NCI-H2107 treated with DMSO at 0.1 percent for 48 hours (cell line): ENCODE data around the gene CRTC1.

Experiments used
- DNase-seq: peaks from one replicate; lab custom pipeline; 2025; ENCODE audit not compliant: unreplicated experiment; lab: John Stamatoyannopoulos, UW

Gene CRTC1

GRCh38 chr19:18765224-18765623, 81.7 kb downstream of the CRTC1 start:
- DNase-seq = peak; percentile 86

- no peak for DNase-seq
Observed at GRCh38 chr19:18768046-18768771, 84.7 kb downstream of the CRTC1 start.

- no peak for DNase-seq
Observed at GRCh38 chr19:18768997-18769891, 85.8 kb downstream of the CRTC1 start.

- no peak for DNase-seq
Observed at GRCh38 chr19:18769989-18770528, 86.6 kb downstream of the CRTC1 start.

- no peak for DNase-seq
Observed at GRCh38 chr19:18770663-18771327, 87.3 kb downstream of the CRTC1 start.

- DNase-seq = no peak
Observed at GRCh38 chr19:18771328-18772242, 88.1 kb downstream of the CRTC1 start.

- no peak for DNase-seq
Observed at GRCh38 chr19:18772620-18773587, 89.4 kb downstream of the CRTC1 start.

GRCh38 chr19:18773682-18774081, 90.2 kb downstream of the CRTC1 start:
- no peak for DNase-seq

GRCh38 chr19:18774107-18774506, 90.6 kb downstream of the CRTC1 start:
- no peak for DNase-seq

GRCh38 chr19:18774782-18775444, 91.4 kb downstream of the CRTC1 start:
- no peak for DNase-seq

GRCh38 chr19:18775586-18776287, 92.3 kb downstream of the CRTC1 start:
- DNase-seq = no peak

GRCh38 chr19:18776288-18776594, 92.8 kb downstream of the CRTC1 start:
- no peak for DNase-seq

GRCh38 chr19:18776736-18777135, 93.3 kb downstream of the CRTC1 start:
- no peak for DNase-seq

- DNase-seq = no peak
Observed at GRCh38 chr19:18777301-18778075, 94.0 kb downstream of the CRTC1 start.

- DNase-seq = no peak
Observed at GRCh38 chr19:18778076-18778389, 94.6 kb downstream of the CRTC1 start.

- DNase-seq = no peak
Observed at GRCh38 chr19:18778826-18779495, 95.5 kb downstream of the CRTC1 start.

- no peak for DNase-seq
Observed at GRCh38 chr19:18780081-18780480, 96.6 kb downstream of the CRTC1 start.
